GM15510 (cell line): ENCODE measurements around the gene C16orf92.

Experiments
- POLR2A ChIP-seq: IDR thresholded peaks from 3 replicates; pipeline ENCODE4 v1.6.1; 2011; ENCODE audit warnings: borderline replicate concordance; ENCODE audit not compliant: insufficient read length; ENCODE audit errors: extremely low read depth

C16orf92 gene

GRCh38 chr16:30053376-30054015 is 30.5 kb downstream of the C16orf92 start:
- no peak for TF ChIP-seq POLR2A

DNA sequence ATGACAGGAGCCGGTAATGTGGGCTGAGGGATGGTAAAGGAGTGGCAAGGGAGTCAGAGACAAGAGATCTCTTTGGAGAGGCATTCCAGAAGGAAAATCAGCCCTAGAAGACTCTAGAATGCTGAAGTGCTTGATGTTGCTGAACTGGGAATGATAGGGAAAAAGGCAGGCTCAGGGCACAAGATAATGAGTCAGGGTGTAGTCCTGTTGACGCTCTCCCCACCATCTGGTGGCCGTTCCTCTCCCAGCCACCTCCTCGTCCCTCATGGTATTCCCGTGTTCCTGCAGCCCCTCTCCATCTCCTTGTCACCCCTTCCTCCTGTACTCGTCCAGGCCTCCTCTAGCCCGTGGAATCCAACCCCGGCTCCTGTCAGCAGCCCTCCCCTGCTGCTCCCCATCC is 31.5 kb downstream of the C16orf92 start:
- no peak for TF ChIP-seq POLR2A

DNA sequence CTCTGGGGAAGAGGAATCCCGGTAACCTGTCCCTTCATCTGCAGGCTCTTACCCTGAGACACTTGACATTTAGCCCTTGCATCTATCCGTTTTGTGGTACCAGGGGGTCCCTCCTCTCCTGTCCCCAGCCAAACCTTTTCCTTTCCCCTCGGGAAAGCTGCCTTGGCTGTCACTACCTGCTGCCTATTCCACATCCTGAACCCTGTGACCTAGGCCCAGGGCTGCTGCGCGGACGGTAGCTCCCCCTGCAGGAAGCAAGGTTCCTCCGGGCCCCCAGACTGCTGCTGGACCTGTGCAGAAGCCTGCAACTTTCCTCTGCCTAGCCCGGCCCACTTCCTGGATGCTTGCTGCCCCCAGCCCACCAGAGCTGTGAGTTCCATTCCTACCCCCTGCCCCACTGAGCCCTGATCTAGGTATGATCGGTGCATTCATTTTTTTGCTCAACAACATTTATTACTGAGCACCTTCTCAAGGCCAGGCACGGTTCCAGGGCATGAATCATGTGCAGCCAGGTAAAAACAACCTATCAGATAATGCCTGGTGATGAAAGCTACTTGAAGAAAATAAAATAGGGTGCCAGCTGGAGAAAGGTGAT is 32.1 kb downstream of the C16orf92 start:
- no peak for TF ChIP-seq POLR2A

- no peak for TF ChIP-seq POLR2A
These were observed 37.3 kb downstream of the C16orf92 start for GRCh38 chr16:30060346-30060745.

DNA sequence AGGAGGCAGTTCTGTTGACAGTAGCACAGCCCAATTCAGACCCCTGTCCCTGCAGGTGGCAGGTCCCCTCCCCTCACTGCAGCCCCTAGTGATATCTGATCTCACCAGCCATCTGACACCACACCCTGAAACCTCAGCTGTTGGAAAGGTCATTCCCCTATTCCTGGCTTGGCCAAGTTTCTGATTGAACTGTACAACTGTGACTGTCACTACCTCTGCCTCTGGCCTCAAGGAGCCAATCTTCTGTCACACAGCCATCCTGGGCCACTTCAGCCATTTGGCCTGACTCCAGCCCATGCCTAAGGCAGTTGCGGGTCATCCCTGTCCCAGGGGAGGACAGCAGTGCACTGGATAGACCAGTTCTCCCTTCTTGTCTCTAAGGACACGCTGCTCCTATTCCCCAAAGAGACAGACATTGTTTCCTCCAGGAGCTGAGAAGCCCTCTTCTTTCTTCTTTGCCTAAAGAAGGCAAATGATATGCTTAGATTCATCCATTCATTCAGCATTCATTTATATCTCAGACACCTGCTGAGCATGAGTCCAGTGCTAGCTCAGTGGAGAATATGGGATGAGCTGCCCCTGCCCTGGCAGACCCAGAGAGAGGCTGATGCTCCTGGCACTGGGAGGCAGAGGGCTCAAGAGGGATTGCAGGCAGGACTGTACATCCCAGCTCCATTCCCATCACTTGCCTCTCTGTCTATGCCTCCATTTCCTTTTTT is 38.0 kb downstream of the C16orf92 start:
- TF ChIP-seq POLR2A = no peak

- TF ChIP-seq POLR2A = no peak
These were observed 40.4 kb downstream of the C16orf92 start for GRCh38 chr16:30063278-30063892.

DNA sequence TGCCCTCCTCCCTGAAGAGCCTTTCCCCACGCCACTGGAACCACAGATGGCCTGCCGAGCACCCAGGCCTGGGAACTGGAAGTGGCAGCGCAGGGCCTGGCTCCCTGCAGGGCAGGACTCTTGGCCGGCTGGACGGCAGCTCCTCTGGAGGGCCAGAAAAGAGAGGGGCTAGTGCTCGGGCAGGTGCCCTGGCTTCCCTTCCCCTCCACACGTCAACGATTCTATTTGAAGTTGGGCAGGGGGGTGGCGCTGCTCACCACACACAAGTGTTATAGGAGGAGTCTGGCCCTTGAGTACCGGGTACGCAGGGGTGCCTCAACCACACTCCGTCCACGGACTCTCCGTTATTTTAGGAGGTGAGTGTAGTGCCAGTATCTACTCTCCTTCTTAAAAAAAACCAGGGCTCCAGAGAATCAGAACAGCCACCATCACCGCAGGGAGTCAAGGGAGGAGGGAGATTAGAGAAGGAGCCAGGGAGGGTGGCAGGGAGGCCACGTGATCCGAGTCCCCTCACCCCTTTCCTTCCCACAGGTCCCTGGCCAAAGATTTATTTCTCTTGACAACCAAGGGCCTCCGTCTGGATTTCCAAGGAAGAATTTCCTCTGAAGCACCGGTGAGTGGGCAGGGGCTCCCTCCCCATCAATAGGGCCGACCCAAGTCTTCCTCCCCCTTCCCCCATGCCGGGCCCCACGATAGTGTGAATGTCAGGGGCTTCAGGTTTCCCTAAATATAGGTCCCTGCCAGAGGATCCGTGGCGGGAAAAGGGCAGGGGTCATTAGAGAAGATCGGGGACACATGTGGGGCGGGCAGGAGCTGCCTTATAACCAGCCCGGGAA is 41.1 kb downstream of the C16orf92 start:
- peak; percentile 67 for TF ChIP-seq POLR2A

DNA sequence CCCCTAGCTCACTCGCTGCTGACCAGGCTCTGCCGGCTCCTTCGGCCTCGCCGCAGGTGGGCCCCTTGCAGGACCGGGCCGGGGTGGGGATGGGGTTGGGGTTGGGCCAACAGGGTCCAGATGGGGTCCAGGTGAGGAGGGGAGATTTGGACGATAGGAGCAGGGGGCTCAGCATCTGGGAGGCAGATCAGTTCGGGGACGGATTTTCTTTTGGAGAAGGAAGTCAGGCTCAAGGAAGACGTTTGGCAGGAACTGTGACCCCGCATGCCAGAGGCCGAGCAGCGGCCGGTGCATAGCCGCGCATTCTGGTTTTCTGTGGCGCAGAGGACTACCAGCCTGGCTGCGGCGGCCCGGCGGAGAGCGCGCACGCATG is 41.7 kb downstream of the C16orf92 start:
- TF ChIP-seq POLR2A = no peak

DNA sequence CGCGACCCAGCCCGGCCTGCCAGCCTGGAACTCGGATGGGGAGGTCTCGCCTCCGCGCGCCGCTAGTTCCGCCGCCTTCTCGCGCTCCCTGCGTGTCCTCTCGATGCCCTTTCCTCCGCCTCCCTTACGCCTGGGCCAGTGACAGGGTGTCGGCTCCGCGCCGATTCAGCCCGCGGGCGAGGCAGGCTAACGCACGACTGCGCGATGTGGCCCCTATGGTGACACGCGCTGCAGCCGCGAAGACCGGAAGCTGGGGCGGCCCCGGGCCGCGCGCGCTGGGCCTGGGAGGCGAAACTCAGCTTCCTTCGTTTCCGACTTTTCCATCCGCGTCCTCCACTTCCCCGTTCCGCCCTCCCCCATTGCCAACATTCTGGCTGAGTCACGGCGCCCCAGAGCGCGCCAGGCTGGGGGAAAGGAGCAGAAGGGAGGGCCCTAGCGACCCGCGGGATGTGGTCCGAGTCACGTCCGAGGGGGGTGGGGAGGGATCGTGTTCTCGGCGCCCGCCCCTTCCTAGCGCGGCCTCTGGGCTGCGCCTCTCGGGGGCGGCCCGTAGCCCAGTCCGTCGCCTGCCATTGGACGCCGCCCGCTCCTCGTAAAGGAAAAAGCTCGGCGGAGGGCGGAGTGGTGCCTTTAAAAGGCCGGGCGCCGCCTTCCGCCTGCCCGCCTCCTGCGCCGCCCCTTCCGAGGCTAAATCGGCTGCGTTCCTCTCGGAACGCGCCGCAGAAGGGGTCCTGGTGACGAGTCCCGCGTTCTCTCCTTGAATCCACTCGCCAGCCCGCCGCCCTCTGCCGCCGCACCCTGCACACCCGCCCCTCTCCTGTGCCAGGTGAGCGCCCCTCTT is 42.3 kb downstream of the C16orf92 start, which contains the start of gene ALDOA:
ALDOA (plus strand) TSS at position 659 of the 841 bp plus-strand sequence. CDS start 1,138 bp downstream, outside the sequence.
- TF ChIP-seq POLR2A = peak; percentile 92

DNA sequence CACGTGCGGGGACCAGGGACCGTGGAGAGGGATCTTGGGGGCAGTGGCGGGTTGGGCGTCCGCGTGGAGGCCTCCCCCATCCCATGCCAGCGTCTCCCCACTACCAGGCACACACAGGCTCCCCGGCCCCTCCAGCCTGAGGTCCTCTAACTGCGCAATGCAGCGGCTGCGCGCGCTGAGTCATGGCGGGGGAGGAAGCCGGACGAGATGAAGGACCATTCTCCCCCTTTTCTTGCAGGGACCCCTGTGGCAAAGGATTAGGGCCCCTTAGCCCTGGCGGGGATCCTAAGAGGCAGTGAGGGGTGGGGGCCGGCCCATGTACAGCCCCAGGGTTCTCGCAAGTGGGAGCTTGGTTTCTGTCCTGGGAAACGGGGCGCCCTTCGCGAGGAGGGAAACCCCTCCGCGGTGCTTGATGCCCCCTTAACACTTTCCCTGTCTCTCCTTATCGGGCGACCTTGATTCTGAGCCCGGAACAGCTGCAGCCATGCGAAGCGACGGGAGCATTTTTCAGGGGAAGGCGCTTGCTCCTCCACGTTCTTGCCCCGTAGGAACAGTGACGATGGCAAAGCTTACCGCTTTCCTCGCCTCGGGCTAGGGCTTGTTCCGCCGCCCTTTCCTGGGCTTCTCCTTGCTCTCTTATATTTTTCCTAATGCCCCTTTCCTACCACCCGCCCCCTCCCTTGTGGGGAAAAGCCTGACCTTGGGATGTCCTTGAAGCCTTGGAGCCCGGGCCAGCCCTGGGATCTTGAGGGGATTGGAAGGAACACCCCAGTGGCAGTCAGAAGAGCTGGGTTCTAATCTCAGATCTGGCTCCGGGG is 43.2 kb downstream of the C16orf92 start:
- no peak for TF ChIP-seq POLR2A

- no peak for TF ChIP-seq POLR2A
These were observed 44.0 kb downstream of the C16orf92 start for GRCh38 chr16:30066761-30067583.

DNA sequence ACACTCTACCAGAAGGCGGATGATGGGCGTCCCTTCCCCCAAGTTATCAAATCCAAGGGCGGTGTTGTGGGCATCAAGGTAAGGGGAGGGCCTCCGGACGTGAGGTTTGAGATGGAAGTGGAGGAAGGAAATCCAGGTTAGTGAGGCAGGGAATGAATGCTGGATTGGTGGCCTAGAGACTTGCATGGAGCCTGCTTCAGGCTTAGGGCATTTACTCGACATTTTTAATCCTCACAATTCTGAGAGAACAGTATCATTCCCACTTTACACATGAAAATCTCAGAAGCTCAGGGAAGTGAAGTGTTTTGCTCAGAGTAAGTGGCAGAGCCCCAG is 44.6 kb downstream of the C16orf92 start:
- TF ChIP-seq POLR2A = no peak

GRCh38 chr16:30068333-30068732 is 45.3 kb downstream of the C16orf92 start:
- TF ChIP-seq POLR2A = no peak
